SU-DHL-6 (cell line): ENCODE results near the gene CLMN.
"Not testable (repeated sequence)": the region's sequence is repeated elsewhere in the genome, so short reads cannot be mapped to it uniquely, and the experiment has no call there.

Experiments
- H2AFZ ChIP-seq: fragments of 200-600 bp; sonication (generic); 2 replicates; pipeline ENCODE4 v1.6.1; 2014; ENCODE audit warnings: low read depth, mild to moderate bottlenecking, moderate library complexity, mixed read lengths, antibody characterized with exemption, low read length; ENCODE audit not compliant: severe bottlenecking
- H3F3A ChIP-seq: fragments of 200-600 bp; shearing (Covaris generic); 2 replicates; pipeline ENCODE4 v1.6.0; 2016; ENCODE audit warnings: antibody characterized with exemption, mild to moderate bottlenecking; ENCODE audit not compliant: insufficient read depth
- H3K27ac ChIP-seq: fragments of 200-600 bp; sonication (generic); 2 replicates; pipeline ENCODE4 v1.5.1; 2016; ENCODE audit warnings: low read depth, mild to moderate bottlenecking, low read length, moderate library complexity, mixed read lengths
- H3K27me3 ChIP-seq: fragments of 200-600 bp; sonication (generic), shearing (Covaris generic); 2 replicates; pipeline ENCODE4 v1.6.0; 2014; ENCODE audit warnings: mild to moderate bottlenecking, low read length
- H3K36me3 ChIP-seq: fragments of 200-600 bp; sonication (generic); 2 replicates; pipeline ENCODE4 v1.6.1; 2014; ENCODE audit warnings: mild to moderate bottlenecking, low read length, mixed read lengths
- H3K4me2 ChIP-seq: fragments of 300-600, 200-600 bp; shearing (Covaris generic), sonication (generic); 2 replicates; pipeline ENCODE4 v1.6.0; 2014; ENCODE audit warnings: low read length, low read depth, mild to moderate bottlenecking; ENCODE audit not compliant: poor library complexity, severe bottlenecking
- H3K4me3 ChIP-seq: fragments of 200-600 bp; sonication (generic); 2 replicates; pipeline ENCODE4 v1.5.1; 2014; ENCODE audit warnings: antibody characterized with exemption, low read length, mild to moderate bottlenecking, mixed read lengths; ENCODE audit not compliant: insufficient read depth, poor library complexity, severe bottlenecking
- H3K79me2 ChIP-seq: fragments of 200-600 bp; sonication (generic); 2 replicates; pipeline ENCODE4 v1.6.1; 2014; ENCODE audit warnings: mild to moderate bottlenecking, low read length, moderate library complexity; ENCODE audit not compliant: insufficient read depth
- H3K9ac ChIP-seq: fragments of 200-600 bp; sonication (generic); 2 replicates; pipeline ENCODE4 v1.7.0; 2014; ENCODE audit warnings: mild to moderate bottlenecking, low read length
- H3K9me2 ChIP-seq: fragments of 200-600 bp; sonication (generic); replicated peaks from 2 replicates; pipeline ENCODE4 v1.6.1; 2014; ENCODE audit warnings: low read length; ENCODE audit not compliant: insufficient read depth
- H3K9me3 ChIP-seq: fragments of 200-600 bp; sonication (generic); 2 replicates; pipeline ENCODE4 v1.6.1; 2014; ENCODE audit warnings: low read length, mixed read lengths; ENCODE audit not compliant: insufficient read depth
- H4K20me1 ChIP-seq: fragments of 200-600 bp; sonication (generic); 2 replicates; pipeline ENCODE4 v1.6.1; 2014; ENCODE audit warnings: low read depth, mild to moderate bottlenecking, antibody characterized with exemption, low read length, moderate library complexity, mixed read lengths
- EZH2phosphoT487 ChIP-seq: fragments of 200-600 bp; sonication (generic), shearing (Covaris generic); conservative IDR thresholded peaks from 2 replicates; pipeline ENCODE4 v1.6.1; 2018; ENCODE audit warnings: mild to moderate bottlenecking, antibody characterized with exemption, low read length, moderate library complexity, mixed read lengths
- TF ChIP-seq, protein P1 (sequence below): fragments of 200-600 bp; sonication (generic); IDR thresholded peaks from one replicate; pipeline ENCODE4 v1.5.1; 2017; ENCODE audit warnings: antibody characterized with exemption, mild to moderate bottlenecking, low read length, moderate library complexity; ENCODE audit not compliant: insufficient read depth, poor library complexity, severe bottlenecking

Gene CLMN

DNA sequence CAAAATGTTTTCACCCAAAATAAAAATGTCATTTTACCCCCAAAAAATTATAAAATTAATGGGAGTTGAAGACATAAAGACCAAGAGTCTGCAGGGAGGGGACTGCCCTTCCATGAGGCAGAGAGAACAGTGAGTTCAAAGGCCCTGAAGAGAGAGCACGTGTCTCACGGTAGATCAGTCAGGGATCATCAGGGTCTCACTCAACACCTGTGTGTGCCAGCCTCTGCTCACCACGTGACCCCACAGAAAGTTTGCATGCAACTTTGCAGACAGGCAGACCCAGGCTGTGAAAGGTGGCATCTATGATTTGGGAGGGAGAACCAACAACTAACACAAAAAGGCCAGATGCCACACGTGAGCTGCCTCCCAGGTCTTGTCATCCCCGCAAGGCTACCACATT lies 33.1 kb downstream of the CLMN start:
- Histone ChIP-seq H3K9me3 (no peaks in the 10 kb centered on the region), H3K27ac (no peak overlapping the region), H2AFZ (no peak overlapping the region), H3K9me2 (no peaks in the 10 kb centered on the region), H3K27me3 (no peaks in the 10 kb centered on the region), H3K79me2 (no peaks in the 10 kb centered on the region), H3F3A (no peaks in the 10 kb centered on the region), H3K9ac (no peak overlapping the region), H3K4me3 (no peak overlapping the region), H3K4me2 (no peak overlapping the region), H4K20me1 (no peaks in the 10 kb centered on the region), H3K36me3 (no peaks in the 10 kb centered on the region)
- no peak for TF ChIP-seq EZH2phosphoT487
- TF ChIP-seq, protein P1, sequence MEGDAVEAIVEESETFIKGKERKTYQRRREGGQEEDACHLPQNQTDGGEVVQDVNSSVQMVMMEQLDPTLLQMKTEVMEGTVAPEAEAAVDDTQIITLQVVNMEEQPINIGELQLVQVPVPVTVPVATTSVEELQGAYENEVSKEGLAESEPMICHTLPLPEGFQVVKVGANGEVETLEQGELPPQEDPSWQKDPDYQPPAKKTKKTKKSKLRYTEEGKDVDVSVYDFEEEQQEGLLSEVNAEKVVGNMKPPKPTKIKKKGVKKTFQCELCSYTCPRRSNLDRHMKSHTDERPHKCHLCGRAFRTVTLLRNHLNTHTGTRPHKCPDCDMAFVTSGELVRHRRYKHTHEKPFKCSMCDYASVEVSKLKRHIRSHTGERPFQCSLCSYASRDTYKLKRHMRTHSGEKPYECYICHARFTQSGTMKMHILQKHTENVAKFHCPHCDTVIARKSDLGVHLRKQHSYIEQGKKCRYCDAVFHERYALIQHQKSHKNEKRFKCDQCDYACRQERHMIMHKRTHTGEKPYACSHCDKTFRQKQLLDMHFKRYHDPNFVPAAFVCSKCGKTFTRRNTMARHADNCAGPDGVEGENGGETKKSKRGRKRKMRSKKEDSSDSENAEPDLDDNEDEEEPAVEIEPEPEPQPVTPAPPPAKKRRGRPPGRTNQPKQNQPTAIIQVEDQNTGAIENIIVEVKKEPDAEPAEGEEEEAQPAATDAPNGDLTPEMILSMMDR: no peak

DNA sequence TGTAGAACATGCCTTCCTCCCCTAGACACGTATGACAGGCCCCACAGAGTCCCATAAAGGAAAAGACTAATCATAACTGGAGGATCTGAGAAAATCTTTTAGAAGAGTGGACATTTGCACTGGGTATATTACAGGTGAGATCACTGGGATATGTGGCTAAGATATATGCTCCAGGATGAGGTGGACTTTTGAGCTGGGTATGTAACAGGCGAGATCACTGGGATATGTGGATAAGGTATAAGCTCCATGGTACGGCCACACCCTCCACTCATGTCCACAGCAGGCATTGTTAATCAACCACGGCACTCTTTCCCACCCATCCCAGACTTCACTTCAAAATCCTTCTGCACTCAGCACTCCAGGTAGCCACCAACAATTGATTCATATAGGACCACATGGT lies 34.1 kb downstream of the CLMN start:
- H2AFZ ChIP-seq: no peak overlapping the region
- no peaks in the 10 kb centered on the region for H3K36me3 ChIP-seq
- H3K4me2 ChIP-seq: no peak overlapping the region
- no peak overlapping the region for H3K27ac ChIP-seq
- H3K9ac ChIP-seq: no peak overlapping the region
- H4K20me1 ChIP-seq: no peaks in the 10 kb centered on the region
- H3K79me2 ChIP-seq: no peaks in the 10 kb centered on the region
- H3K9me3 ChIP-seq: no peaks in the 10 kb centered on the region
- no peaks in the 10 kb centered on the region for H3K9me2 ChIP-seq
- no peak overlapping the region for H3K4me3 ChIP-seq
- no peak for TF ChIP-seq EZH2phosphoT487
- TF ChIP-seq, protein P1: no peak
- H3K27me3 ChIP-seq: no peaks in the 10 kb centered on the region
- H3F3A ChIP-seq: no peaks in the 10 kb centered on the region

DNA sequence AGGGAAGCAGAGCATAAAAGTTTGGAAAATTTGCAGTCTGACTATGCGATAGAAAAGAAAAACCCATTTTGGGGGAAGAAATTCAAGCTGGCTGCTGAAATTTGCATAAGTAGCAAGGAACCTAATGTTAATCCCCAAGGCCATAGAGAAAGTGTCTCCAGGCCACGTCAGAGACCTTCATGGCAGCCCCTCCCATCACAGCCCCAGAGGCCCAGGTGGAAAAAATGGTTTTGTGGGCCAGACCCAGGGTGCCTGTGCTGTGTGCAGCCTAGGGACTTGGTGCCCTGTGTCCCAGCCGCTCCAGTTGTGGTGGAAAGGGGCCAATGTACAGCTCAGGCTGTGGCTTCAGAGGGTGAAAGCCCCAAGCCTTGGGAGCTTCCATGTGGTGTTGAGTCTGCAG lies 35.9 kb downstream of the CLMN start:
- H3K4me2 ChIP-seq, H3K9me3 ChIP-seq, H3K27me3 ChIP-seq, H3K9ac ChIP-seq, H3K27ac ChIP-seq, H3K9me2 ChIP-seq, H3K4me3 ChIP-seq, H3F3A ChIP-seq, H3K36me3 ChIP-seq, H4K20me1 ChIP-seq, H3K79me2 ChIP-seq, H2AFZ ChIP-seq: not testable (repeated sequence)

DNA sequence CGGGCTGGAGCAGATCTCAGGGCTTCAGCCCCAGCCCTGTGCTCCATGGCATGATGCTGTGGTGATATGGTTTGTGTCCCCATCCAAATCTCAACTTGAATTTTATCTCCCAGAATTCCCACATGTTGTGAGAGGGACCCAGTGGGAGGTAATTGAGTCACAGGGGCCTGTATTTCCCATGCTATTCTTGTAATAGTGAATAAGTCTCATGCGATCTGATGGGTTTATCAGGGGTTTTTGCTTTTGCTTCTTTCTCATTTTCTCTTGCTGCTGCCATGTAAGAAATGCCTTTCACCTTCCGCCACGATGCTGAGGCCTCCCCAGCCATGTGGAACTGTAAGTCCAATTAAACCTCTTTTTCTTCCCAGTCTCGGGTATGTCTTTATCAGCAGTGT lies 36.7 kb downstream of the CLMN start:
- H3F3A ChIP-seq, H3K9ac ChIP-seq, H3K36me3 ChIP-seq, H3K79me2 ChIP-seq, H3K4me3 ChIP-seq, H3K27me3 ChIP-seq, H3K27ac ChIP-seq, H4K20me1 ChIP-seq, H2AFZ ChIP-seq, H3K9me3 ChIP-seq, H3K9me2 ChIP-seq, H3K4me2 ChIP-seq: not testable (repeated sequence)
